BLaER1 (cell line): Measurements from ENCODE around the gene LRRN4.

Source experiments
- H3K27ac ChIP-seq: shearing (Covaris generic); formaldehyde crosslinking; 2 replicates; pipeline ENCODE4 v1.8.1; 2022
- H3K27me3 ChIP-seq: shearing (Covaris generic); formaldehyde crosslinking; 2 replicates; pipeline ENCODE4 v1.8.1; 2022
- H3K36me3 ChIP-seq: shearing (Covaris generic); formaldehyde crosslinking; 2 replicates; pipeline ENCODE4 v1.8.1; 2022
- H3K4me1 ChIP-seq: shearing (Covaris generic); formaldehyde crosslinking; 2 replicates; pipeline ENCODE4 v1.8.1; 2022
- H3K4me2 ChIP-seq: shearing (Covaris generic); formaldehyde crosslinking; 2 replicates; pipeline ENCODE4 v1.8.1; 2022
- H3K4me3 ChIP-seq: shearing (Covaris generic); formaldehyde crosslinking; 2 replicates; pipeline ENCODE4 v1.8.1; 2022
- H3K9ac ChIP-seq: shearing (Covaris generic); formaldehyde crosslinking; 2 replicates; pipeline ENCODE4 v1.8.1; 2022
- H3K9me3 ChIP-seq: shearing (Covaris generic); formaldehyde crosslinking; 2 replicates; pipeline ENCODE4 v1.8.1; 2022
- H4K20me1 ChIP-seq: shearing (Covaris generic); formaldehyde crosslinking; 2 replicates; pipeline ENCODE4 v1.8.1; 2022
- Cebpa-rat ChIP-seq: shearing (Covaris generic); IDR thresholded peaks from 2 replicates; pipeline ENCODE4 v1.8.1; 2022

Gene LRRN4

GRCh38 chr20:6053776-6054688 lies at the start of gene LRRN4:
Gene LRRN4, minus strand, starts transcription at chr20:6054060. Its CDS starts 1,261 bp downstream, at chr20:6052799.
- H3K27me3 ChIP-seq: peaks cover 42% of the 10 kb centered on the region

GRCh38 chr20:6103301-6103700 lies 49.4 kb upstream of the LRRN4 start:
- no peaks in the 10 kb centered on the region for H4K20me1 ChIP-seq
- H3K4me3 ChIP-seq: no peak overlapping the region
- H3K4me2 ChIP-seq: no peak overlapping the region
- no peak for TF ChIP-seq Cebpa-rat
- H3K36me3 ChIP-seq: peaks cover 47% of the 10 kb centered on the region
- H3K9ac ChIP-seq: no peak overlapping the region
- H3K9me3 ChIP-seq: no peaks in the 10 kb centered on the region
- H3K27me3 ChIP-seq: no peaks in the 10 kb centered on the region
- H3K27ac ChIP-seq: no peak overlapping the region
- H3K4me1 ChIP-seq: peaks cover 38% of the 10 kb centered on the region

More at GRCh38 chr20:6053776-6054688, at the start of gene LRRN4:
- peaks cover 14% of the 10 kb centered on the region for H3K4me1 ChIP-seq
- H4K20me1 ChIP-seq: no peaks in the 10 kb centered on the region
- H3K9ac ChIP-seq: no peak within 1 kb of the TSS
- H3K4me3 ChIP-seq: no peak within 1 kb of the TSS
- TF ChIP-seq Cebpa-rat: no peak
- H3K27ac ChIP-seq: no peak within 1 kb of the TSS
- no peaks in the 10 kb centered on the region for H3K36me3 ChIP-seq
- peaks cover 14% of the 10 kb centered on the region for H3K9me3 ChIP-seq
- H3K4me2 ChIP-seq: no peak within 1 kb of the TSS

- H3K4me2 ChIP-seq: no peak overlapping the region
- H3K36me3 ChIP-seq: peaks cover 47% of the 10 kb centered on the region
- H3K27ac ChIP-seq: no peak overlapping the region
- no peak overlapping the region for H3K9ac ChIP-seq
- H3K4me3 ChIP-seq: no peak overlapping the region
- no peak for TF ChIP-seq Cebpa-rat
- no peaks in the 10 kb centered on the region for H4K20me1 ChIP-seq
- no peaks in the 10 kb centered on the region for H3K27me3 ChIP-seq
- H3K9me3 ChIP-seq: no peaks in the 10 kb centered on the region
- H3K4me1 ChIP-seq: peaks cover 33% of the 10 kb centered on the region
Measured at GRCh38 chr20:6101346-6101745, 47.5 kb upstream of the LRRN4 start.

DNA sequence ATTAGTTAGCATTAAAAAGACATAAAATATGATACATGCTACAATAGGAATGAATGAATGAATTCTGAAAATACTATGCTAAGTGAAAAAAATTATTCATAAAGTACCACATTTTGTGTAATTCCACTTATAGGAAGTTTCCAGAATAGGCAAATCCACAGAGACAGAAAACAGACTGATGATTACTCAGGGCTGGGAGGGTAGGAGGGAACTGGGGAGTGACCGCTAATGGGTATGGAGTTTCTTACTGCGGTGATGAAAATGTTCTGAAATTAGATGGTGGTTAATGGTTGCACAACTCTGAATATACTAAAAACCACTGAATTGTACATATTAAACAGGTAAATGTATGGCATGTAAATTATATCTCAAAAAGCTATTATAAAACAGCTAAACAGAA lies 46.4 kb upstream of the LRRN4 start:
- Histone ChIP-seq H3K4me2 (no peak overlapping the region), H3K9me3 (no peaks in the 10 kb centered on the region)

GRCh38 chr20:6099819-6100218 lies 46.0 kb upstream of the LRRN4 start:
- H3K4me1 ChIP-seq: peaks cover 21% of the 10 kb centered on the region
- peaks cover 56% of the 10 kb centered on the region for H3K36me3 ChIP-seq
- no peaks in the 10 kb centered on the region for H3K9me3 ChIP-seq
- no peak overlapping the region for H3K4me2 ChIP-seq
- no peaks in the 10 kb centered on the region for H3K27me3 ChIP-seq
- no peak overlapping the region for H3K4me3 ChIP-seq
- H3K27ac ChIP-seq: no peak overlapping the region
- no peak for TF ChIP-seq Cebpa-rat
- no peak overlapping the region for H3K9ac ChIP-seq
- H4K20me1 ChIP-seq: no peaks in the 10 kb centered on the region

More for the DNA sequence above, 46.4 kb upstream of the LRRN4 start:
- no peak for TF ChIP-seq Cebpa-rat
- Histone ChIP-seq H3K9ac (no peak overlapping the region), H3K27ac (no peak overlapping the region), H3K4me1 (peaks cover 25% of the 10 kb centered on the region), H3K4me3 (no peak overlapping the region), H3K27me3 (no peaks in the 10 kb centered on the region), H4K20me1 (no peaks in the 10 kb centered on the region), H3K36me3 (peaks cover 52% of the 10 kb centered on the region)

- no peak for TF ChIP-seq Cebpa-rat
- Histone ChIP-seq H3K9me3 (no peaks in the 10 kb centered on the region), H3K9ac (no peak overlapping the region), H3K36me3 (peaks cover 56% of the 10 kb centered on the region), H3K27me3 (no peaks in the 10 kb centered on the region), H3K4me2 (no peak overlapping the region), H3K27ac (no peak overlapping the region), H4K20me1 (no peaks in the 10 kb centered on the region), H3K4me1 (peaks cover 20% of the 10 kb centered on the region), H3K4me3 (no peak overlapping the region)
Measured at GRCh38 chr20:6095409-6095808, 41.5 kb upstream of the LRRN4 start.

- H3K4me3 ChIP-seq: no peak overlapping the region
- H3K9me3 ChIP-seq: no peaks in the 10 kb centered on the region
- H4K20me1 ChIP-seq: no peaks in the 10 kb centered on the region
- no peak overlapping the region for H3K9ac ChIP-seq
- H3K4me1 ChIP-seq: peaks cover 20% of the 10 kb centered on the region
- peak overlapping the region; percentile 46 for H3K4me2 ChIP-seq
- no peak for TF ChIP-seq Cebpa-rat
- H3K36me3 ChIP-seq: peaks cover 60% of the 10 kb centered on the region
- no peak overlapping the region; the same call in 1 of the 2 replicates for H3K27ac ChIP-seq
- H3K27me3 ChIP-seq: no peaks in the 10 kb centered on the region
Measured at GRCh38 chr20:6094565-6094964, 40.7 kb upstream of the LRRN4 start.

GRCh38 chr20:6094063-6094462 lies 40.2 kb upstream of the LRRN4 start:
- peaks cover 64% of the 10 kb centered on the region for H3K36me3 ChIP-seq
- no peak overlapping the region for H3K4me3 ChIP-seq
- no peaks in the 10 kb centered on the region for H3K27me3 ChIP-seq
- TF ChIP-seq Cebpa-rat: no peak
- H3K9me3 ChIP-seq: no peaks in the 10 kb centered on the region
- peak overlapping the region; percentile 15; the same call in 1 of the 2 replicates for H3K27ac ChIP-seq
- H4K20me1 ChIP-seq: no peaks in the 10 kb centered on the region
- H3K4me2 ChIP-seq: peak overlapping the region; percentile 46
- peaks cover 20% of the 10 kb centered on the region for H3K4me1 ChIP-seq
- H3K9ac ChIP-seq: no peak overlapping the region

DNA sequence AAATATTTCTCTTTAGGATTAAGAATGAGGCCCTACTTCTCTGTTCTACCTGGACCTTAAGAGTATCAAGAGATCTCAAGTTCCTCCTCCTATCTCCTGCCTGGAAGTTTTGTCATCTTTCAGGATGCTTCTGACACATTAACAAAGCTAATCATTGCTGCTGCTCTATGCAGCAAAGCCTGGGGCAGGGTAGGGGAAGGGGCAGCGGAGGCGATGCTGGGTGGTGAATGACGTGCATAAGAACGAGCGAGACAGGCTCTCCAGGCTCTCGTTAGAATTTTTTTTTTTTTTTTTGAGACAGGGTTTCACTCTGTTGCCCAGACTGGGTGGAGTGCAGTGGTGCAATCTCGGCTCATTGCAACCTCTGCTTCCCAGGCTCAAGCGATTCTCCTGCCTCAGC lies 37.8 kb upstream of the LRRN4 start:
- Histone ChIP-seq H3K27me3 (no peaks in the 10 kb centered on the region), H3K4me3 (no peak overlapping the region), H3K9me3 (peaks cover 4% of the 10 kb centered on the region; the same call in 1 of the 2 replicates), H3K36me3 (peaks cover 61% of the 10 kb centered on the region), H3K27ac (no peak overlapping the region), H4K20me1 (no peaks in the 10 kb centered on the region), H3K4me2 (no peak overlapping the region), H3K4me1 (peaks cover 20% of the 10 kb centered on the region), H3K9ac (no peak overlapping the region)
- no peak for TF ChIP-seq Cebpa-rat

DNA sequence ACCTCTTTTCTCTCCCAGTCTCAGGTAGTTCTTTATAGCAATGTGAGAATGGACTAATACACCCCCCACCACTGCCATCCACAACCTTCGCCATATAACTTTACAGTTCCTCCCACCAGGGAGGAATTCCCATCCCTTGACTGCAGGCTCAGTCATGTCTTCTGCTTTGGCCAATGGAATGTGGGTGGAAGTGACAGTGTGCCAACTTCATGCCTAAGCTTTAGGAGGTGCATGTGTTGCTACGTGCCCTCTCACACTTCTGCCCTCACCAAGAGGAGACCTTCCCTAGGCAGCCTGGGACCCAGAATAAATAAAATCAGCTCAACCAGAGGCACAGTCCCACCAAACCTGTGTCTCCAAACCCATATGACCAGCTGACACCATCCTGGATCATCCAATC lies 33.0 kb upstream of the LRRN4 start:
- Histone ChIP-seq H3K4me1 (peaks cover 4% of the 10 kb centered on the region; the same call in 1 of the 2 replicates), H3K4me3 (no peak overlapping the region), H4K20me1 (no peaks in the 10 kb centered on the region), H3K9me3 (peaks cover 10% of the 10 kb centered on the region; the same call in 1 of the 2 replicates), H3K4me2 (no peak overlapping the region), H3K27ac (no peak overlapping the region), H3K9ac (no peak overlapping the region), H3K36me3 (peaks cover 73% of the 10 kb centered on the region), H3K27me3 (no peaks in the 10 kb centered on the region)
- no peak for TF ChIP-seq Cebpa-rat
